ENCODE results near the gene ARHGEF1. TPM values are rescaled to one million over a fixed set of nuclear protein-coding genes. Genes with fewer than 3 reads are reported as not detected.

The ARHGEF1 gene
- total RNA-seq, 4 donors from 2014 or later, result 12.1 to 21.6 (median 15.5) TPM

- Histone ChIP-seq H3K27me3 (peaks cover 81 to 91% (median 88%) of the 10 kb centered on the region in 3 donors), H3K36me3 (no peaks in the 10 kb centered on the region), H3K27ac (no peak overlapping the region), H3K4me1 (no peaks in the 10 kb centered on the region), H3K4me3 (no peak overlapping the region), H3K9me3 (no peaks in the 10 kb centered on the region)
- no peak for DNase-seq
- TF ChIP-seq CTCF (IDR thresholded peaks at IDR 0.05 in 4 of 5, conservative IDR thresholded peaks at IDR 0.05 in 1 of 5), result no peak
- TF ChIP-seq POLR2A (IDR thresholded peaks at IDR 0.05), result no peak
- ATAC-seq, result no peak
- in situ Hi-C loops (cut with MboI; ENCODE audit: low sequenced_read_pairs in 4 of 4) (no loop called here), intact Hi-C loops (cut with DNase I; ENCODE audit: low total_unique reads) (no loop called here)
These were observed 38.9 kb downstream of the ARHGEF1 start for GRCh38 chr19:41921577-41922576.

DNA sequence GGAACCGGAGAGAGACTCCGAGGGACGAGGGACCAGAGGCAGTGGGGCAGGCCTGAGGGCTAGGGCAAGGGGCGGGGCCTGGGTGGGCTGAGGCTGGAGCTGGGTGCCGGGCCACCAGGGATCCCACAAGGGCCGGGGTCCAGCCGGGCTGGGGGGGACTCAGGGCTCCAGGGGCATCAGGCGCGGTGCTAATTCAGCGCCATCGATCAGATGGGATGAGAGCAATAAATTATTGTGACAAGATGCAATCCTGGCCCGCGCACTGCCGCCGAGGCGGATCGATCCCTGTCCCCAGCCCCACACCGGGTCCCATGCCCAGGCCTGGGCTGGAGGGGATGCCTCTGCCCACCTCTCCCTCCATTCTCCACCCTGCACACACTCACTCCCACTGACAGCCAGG, 39.6 kb downstream of the ARHGEF1 start:
- no peak for ATAC-seq
- Histone ChIP-seq H3K4me3 (no peak overlapping the region), H3K27me3 (peaks cover 82 to 91% (median 88%) of the 10 kb centered on the region in 3 donors), H3K9me3 (no peaks in the 10 kb centered on the region), H3K27ac (no peak overlapping the region), H3K4me1 (no peaks in the 10 kb centered on the region), H3K36me3 (no peaks in the 10 kb centered on the region)
- intact Hi-C loops (cut with DNase I; ENCODE audit: low total_unique reads), result no loop called here
- no peak for TF ChIP-seq POLR2A (IDR thresholded peaks at IDR 0.05)
- TF ChIP-seq CTCF (IDR thresholded peaks at IDR 0.05 in 4 of 5, conservative IDR thresholded peaks at IDR 0.05 in 1 of 5), result no peak
- no peak for DNase-seq
- in situ Hi-C loops (cut with MboI; ENCODE audit: low sequenced_read_pairs in 4 of 4), result no loop called here

DNA sequence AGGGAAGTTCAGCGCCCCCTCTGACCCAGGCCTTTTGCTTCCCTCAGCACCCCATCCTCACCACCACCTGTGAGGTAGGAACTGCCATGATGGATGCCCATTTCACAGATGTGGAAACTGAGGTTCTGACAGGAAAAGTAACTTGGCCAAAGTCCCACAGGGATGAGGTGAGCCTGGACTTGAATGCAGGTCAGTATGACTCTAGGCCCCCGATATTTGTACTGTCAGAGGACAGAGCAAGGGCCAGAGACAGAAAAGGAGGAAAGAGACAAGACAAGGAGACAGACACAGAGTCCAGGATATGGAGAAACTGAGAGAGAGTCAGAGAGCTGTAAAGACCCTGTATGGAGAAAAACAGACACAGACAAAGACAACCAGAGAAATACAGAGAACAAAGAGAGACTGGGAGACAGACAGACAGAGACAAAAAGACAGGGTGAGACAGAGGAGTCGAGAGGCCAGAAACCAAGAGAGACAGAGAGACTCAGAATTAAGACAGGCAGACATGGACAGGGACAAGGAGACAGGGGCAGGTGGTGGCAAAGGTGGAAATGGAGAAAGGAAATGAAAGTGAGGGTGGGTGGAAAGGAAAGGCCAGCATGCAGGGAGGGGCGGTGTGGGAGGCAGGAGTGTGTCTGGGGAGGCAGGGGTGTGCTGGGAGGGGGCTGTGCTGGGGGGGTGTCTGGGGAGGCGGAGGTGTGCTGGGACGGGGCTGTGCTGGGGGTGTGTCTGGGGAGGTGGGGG, 40.2 kb downstream of the ARHGEF1 start:
- no peak for TF ChIP-seq CTCF (IDR thresholded peaks at IDR 0.05 in 4 of 5, conservative IDR thresholded peaks at IDR 0.05 in 1 of 5)
- no peak for TF ChIP-seq POLR2A (IDR thresholded peaks at IDR 0.05)
- Histone ChIP-seq H3K4me1 (peaks cover 0 to 4% of the 10 kb centered on the region in 2 donors), H3K9me3 (no peaks in the 10 kb centered on the region), H3K27me3 (peaks cover 81 to 91% (median 88%) of the 10 kb centered on the region in 3 donors), H3K36me3 (no peaks in the 10 kb centered on the region), H3K27ac (no peak overlapping the region), H3K4me3 (no peak overlapping the region)
- intact Hi-C loops (cut with DNase I; ENCODE audit: low total_unique reads), result no loop called here
- DNase-seq (no peak), ATAC-seq (no peak)
- in situ Hi-C loops (cut with MboI; ENCODE audit: low sequenced_read_pairs in 4 of 4), result no loop called here

GRCh38 chr19:41924151-41925145, 41.5 kb downstream of the ARHGEF1 start:
- Histone ChIP-seq H3K4me1 (peaks cover 0 to 9% of the 10 kb centered on the region in 2 donors), H3K9me3 (no peaks in the 10 kb centered on the region), H3K4me3 (no peak overlapping the region), H3K27ac (no peak overlapping the region), H3K27me3 (peaks cover 81 to 91% (median 86%) of the 10 kb centered on the region in 3 donors), H3K36me3 (no peaks in the 10 kb centered on the region)
- in situ Hi-C loops (cut with MboI; ENCODE audit: low sequenced_read_pairs in 4 of 4), result no loop called here
- DNase-seq (no peak), ATAC-seq (no peak)
- TF ChIP-seq POLR2A (IDR thresholded peaks at IDR 0.05) (no peak), CTCF (IDR thresholded peaks at IDR 0.05 in 4 of 5, conservative IDR thresholded peaks at IDR 0.05 in 1 of 5) (no peak)
- intact Hi-C loops (cut with DNase I; ENCODE audit: low total_unique reads), result no loop called here
